ENCODE results near the gene NPIPB12. TPM values are rescaled to one million over a fixed set of nuclear protein-coding genes. Genes with fewer than 3 reads are reported as not detected.
A peak's percentile ranks its signal among the peaks of the same experiment; 100 is the strongest.
"Not testable (repeated sequence)": the region's sequence is repeated elsewhere in the genome, so short reads cannot be mapped to it uniquely, and the experiment has no call there.

Gene NPIPB12
- total RNA-seq (10 to 100 TPM; 12.8 to 81.7 (median 38.0) TPM), polyA plus RNA-seq (10 to 100 TPM in 2 of 3 donors, 1 to 10 TPM in 1; 9.0 to 65.3 (median 11.8) TPM)

DNA sequence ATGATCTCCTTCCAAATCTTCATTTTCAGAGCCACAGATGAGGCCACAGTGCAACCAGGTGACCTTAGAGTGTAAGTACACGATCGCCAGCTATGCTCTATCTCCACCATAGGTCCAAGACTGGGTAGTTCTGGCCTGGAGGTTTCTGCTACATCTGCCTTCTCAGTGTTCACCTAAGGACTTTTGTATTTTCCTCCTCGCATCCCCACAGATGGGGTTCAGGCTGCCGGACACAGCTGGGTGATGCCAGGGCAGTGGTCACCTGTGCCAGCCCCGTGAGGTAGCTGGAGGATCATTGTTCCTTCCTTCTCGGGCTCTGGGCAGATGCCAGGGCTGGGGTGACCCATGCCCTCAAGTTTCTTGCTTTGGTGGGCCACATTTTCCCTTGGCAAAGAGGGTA, at the start of gene NPIPB12:
NPIPB12 (minus strand) TSS at position 101 of the 400 bp plus-strand sequence.
- H3K27me3 ChIP-seq; DNase-seq; H3K4me3 ChIP-seq; H3K9me3 ChIP-seq; H3K27ac ChIP-seq; intact Hi-C loops (cut with DNase I); H3K36me3 ChIP-seq; H3K4me1 ChIP-seq: not testable (repeated sequence)
- WGBS, 2 donors = 95 to 98% methylated on average over 2 of the region's 6 CpGs

- DNase-seq; intact Hi-C loops (cut with DNase I); H3K27me3 ChIP-seq; H3K4me3 ChIP-seq; H3K9me3 ChIP-seq; H3K4me1 ChIP-seq; H3K36me3 ChIP-seq; H3K27ac ChIP-seq: not testable (repeated sequence)
- WGBS, 2 donors = 18 to 78% methylated on average over 2 of the region's 5 CpGs
Measured at GRCh38 chr16:29521520-29521919, 15.3 kb upstream of the NPIPB12 start.

DNA sequence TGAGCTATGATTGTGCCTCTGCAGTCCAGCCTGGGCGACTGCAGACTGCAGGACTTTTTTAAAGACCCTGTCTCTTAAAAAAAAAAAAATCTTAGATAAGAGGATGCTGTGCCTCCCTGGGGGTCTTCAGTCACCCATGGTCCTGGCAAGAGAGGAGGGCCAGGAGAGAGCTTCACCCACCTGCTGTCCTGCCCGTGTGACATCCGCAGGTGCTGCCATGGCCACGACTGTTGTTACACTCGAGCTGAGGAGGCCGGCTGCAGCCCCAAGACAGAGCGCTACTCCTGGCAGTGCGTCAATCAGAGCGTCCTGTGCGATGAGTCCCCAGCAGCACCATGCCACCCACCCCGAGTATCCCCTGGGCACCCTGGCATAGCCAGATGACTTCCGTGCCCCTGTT, 23.9 kb downstream of the NPIPB12 start:
- H3K27ac ChIP-seq; H3K9me3 ChIP-seq; H3K36me3 ChIP-seq; H3K4me1 ChIP-seq; H3K4me3 ChIP-seq; intact Hi-C loops (cut with DNase I); H3K27me3 ChIP-seq: not testable (repeated sequence)
- WGBS, 2 donors = 84 to 88% methylated on average over 6 to 7 of the region's 12 CpGs
- peak; percentile 21 for DNase-seq

DNA sequence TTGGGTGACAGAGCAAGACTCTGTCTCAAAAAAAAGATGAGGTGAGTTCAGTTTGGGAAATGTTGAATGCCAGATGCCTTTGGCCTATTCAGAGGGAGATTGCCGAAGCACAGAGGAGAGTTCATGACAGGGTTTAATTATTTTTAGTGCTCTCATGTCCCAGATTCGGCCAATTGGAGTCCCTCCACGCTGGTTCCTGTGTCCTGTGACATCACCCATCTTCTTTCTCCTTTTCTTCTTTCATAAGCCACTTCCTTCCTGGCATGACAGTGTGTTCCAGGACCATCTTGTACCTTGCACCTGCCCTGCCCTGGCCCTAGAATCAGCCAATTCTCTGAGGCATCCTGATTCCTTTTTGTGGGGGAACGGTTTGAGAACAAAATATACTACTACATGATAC, 34.1 kb downstream of the NPIPB12 start:
- no CpG with 5 or more reads among the region's 4 CpGs for WGBS, 2 donors
- H3K27ac ChIP-seq; H3K9me3 ChIP-seq; H3K27me3 ChIP-seq; H3K4me3 ChIP-seq; DNase-seq; intact Hi-C loops (cut with DNase I); H3K36me3 ChIP-seq; H3K4me1 ChIP-seq: not testable (repeated sequence)

GRCh38 chr16:29469660-29470059, 36.5 kb downstream of the NPIPB12 start:
- H3K36me3 ChIP-seq; H3K4me1 ChIP-seq; intact Hi-C loops (cut with DNase I); H3K9me3 ChIP-seq; H3K4me3 ChIP-seq; H3K27me3 ChIP-seq: not testable (repeated sequence)
- WGBS, 2 donors = 14 to 36% methylated on average over 5 to 6 of the region's 6 CpGs
- H3K27ac ChIP-seq = peak overlapping the region in 2 of 4 donors; percentile 43 to 55
- DNase-seq = peak; percentile 80

GRCh38 chr16:29467654-29468366, 38.4 kb downstream of the NPIPB12 start:
- DNase-seq; H3K4me1 ChIP-seq; H3K4me3 ChIP-seq; H3K9me3 ChIP-seq; H3K27me3 ChIP-seq; H3K27ac ChIP-seq; H3K36me3 ChIP-seq; intact Hi-C loops (cut with DNase I): not testable (repeated sequence)
- no CpG with 5 or more reads among the region's 10 CpGs for WGBS, 2 donors

DNA sequence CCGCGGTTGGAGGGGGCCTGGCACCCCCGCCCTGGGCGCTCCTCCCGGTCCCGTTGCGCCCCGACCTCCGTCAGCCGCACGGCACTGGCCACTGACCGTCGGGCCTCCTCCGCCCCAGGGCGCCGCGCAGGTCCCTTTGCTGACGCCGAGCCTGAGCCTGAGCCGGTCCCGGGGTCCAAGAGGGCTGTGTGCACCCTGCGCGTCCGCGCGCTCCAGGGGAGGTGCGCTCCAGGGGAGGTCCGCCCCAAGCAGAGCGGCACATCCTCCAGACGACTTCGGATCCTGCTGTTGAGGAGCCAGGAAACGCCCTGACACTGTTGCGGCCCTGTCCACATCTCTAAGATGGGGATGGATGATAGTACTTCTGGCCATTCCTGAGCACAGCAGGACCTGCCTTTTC, 39.3 kb downstream of the NPIPB12 start:
- H3K4me1 ChIP-seq; intact Hi-C loops (cut with DNase I); H3K4me3 ChIP-seq; H3K36me3 ChIP-seq; H3K27ac ChIP-seq; H3K27me3 ChIP-seq; H3K9me3 ChIP-seq; DNase-seq: not testable (repeated sequence)
- WGBS, 2 donors = no CpG with 5 or more reads among the region's 33 CpGs

GRCh38 chr16:29465985-29466824, 40.0 kb downstream of the NPIPB12 start:
- H3K27ac ChIP-seq; intact Hi-C loops (cut with DNase I); H3K4me3 ChIP-seq; H3K36me3 ChIP-seq; DNase-seq; H3K27me3 ChIP-seq; H3K9me3 ChIP-seq; H3K4me1 ChIP-seq: not testable (repeated sequence)
- WGBS, 2 donors = 0% methylated on average over 7 of the region's 57 CpGs; no CpG with 5 or more reads in 1 of the 2 donors

DNA sequence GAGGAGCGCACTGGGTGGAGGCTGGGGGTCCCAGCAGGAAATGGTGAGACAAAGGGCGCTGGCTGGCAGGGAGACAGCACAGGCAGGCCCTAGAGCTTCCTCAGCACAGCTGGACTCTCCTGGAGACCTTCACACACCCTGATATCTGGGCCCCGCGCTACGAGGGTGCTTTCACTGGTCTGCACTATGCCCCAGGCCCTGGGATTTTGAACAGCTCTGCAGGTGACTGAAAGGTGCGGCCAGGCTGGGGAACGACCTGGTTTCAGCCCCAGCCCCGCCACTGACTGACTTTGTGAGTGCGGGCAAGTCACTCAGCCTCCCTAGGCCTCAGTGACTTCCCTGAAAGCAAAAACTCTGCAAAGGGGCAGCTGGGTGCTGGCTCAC, 45.6 kb downstream of the NPIPB12 start:
- H3K27ac ChIP-seq; DNase-seq; H3K27me3 ChIP-seq; H3K9me3 ChIP-seq; H3K4me1 ChIP-seq; H3K4me3 ChIP-seq; H3K36me3 ChIP-seq; intact Hi-C loops (cut with DNase I): not testable (repeated sequence)
- no CpG with 5 or more reads among the region's 9 CpGs for WGBS, 2 donors

DNA sequence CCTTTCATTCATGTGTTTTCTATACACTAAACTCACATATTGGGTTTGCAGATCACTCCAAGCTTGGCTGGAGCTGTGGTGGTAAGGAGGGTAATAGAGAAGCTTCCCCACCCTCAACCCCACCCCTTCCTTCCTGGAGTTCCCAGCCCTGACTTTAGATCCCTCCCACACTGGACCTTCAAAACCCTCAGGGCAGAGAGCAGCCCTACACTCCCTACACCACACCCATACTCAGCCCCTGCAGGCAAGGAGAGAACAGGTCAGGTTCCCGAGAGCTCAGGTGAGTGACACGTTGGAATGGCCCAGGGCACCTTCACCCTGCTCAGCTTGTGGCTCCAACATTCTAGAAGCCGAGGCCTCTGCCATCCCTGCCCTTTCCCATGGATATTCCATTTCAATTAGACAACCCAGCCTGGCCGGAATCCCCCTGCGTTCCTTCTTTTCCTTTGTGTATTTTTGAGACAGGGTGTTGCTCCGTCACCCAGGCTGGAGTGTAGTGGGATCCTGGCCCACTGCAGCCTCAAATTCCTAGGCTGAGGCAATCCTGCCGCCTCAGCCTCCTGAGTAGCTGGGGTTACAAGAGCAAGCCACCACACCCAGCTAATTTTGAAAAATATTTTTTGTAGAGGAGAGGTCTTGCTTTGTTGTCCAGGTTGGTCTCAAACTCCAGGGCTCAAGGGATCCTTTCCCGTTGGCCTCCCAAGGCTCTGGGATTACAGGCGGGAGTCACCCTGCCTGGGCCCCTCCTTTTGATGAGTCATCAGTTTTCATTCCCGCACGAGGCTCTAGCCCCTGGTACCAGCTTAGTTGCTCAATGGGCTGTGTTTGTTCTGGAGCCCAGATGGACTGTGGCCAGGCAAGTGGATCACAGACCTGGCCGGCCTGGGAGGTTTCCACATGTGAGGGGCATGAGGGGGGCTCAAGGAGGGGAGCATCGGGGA, 46.2 kb downstream of the NPIPB12 start, which contains the start of gene SULT1A4:
SULT1A4 (plus strand) TSS at position 208 of the 941 bp plus-strand sequence. CDS start 1,473 bp downstream, outside the sequence.
- H3K9me3 ChIP-seq; H3K36me3 ChIP-seq; H3K4me1 ChIP-seq; H3K27ac ChIP-seq; H3K4me3 ChIP-seq; H3K27me3 ChIP-seq; intact Hi-C loops (cut with DNase I); DNase-seq: not testable (repeated sequence)
- no CpG with 5 or more reads among the region's 13 CpGs for WGBS, 2 donors

DNA sequence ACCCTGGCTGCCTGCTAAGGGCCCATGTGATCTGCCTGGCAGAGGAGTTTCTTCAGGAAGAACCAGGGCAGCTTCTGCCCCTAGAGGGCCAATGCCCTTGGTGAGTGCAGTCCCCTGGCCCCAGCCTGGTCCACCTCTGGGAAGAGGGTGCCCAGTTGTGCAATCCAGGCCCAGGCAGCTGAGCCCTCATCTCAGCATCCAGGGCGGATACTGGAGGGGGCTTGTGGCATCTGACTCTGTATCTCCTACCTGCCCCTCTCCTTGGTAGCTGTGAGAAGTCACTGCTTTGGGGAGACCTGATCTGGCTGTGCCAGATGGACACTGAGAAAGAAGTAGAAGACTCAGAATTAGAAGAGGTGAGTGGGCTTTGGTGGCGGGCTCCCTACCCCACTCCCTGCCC, 48.5 kb downstream of the NPIPB12 start:
- H3K27me3 ChIP-seq; H3K9me3 ChIP-seq; H3K4me1 ChIP-seq; H3K36me3 ChIP-seq; intact Hi-C loops (cut with DNase I); H3K4me3 ChIP-seq; H3K27ac ChIP-seq: not testable (repeated sequence)
- DNase-seq = peak; percentile 25
- WGBS, 2 donors = 96 to 98% methylated on average over 1 of the region's 2 CpGs

DNA sequence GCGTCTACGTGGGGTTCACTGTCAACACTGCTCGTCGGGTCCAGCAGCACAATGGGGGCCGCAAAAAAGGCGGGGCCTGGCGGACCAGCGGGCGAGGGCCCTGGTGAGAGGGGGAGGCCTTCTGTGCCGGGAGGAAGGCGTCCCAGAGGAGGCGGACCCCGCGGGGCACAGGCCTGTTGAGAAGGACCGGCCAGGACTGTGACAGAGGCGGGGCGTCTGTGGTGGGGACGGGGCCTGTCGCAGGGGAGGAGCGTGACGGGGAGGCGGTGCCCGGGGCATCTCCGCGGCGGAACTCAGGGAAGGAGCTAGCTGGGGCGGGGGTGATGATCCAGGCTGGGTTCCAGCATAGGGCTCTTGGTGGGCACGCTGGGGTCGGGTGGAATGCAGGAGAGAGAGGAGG, 51.4 kb downstream of the NPIPB12 start:
- H3K27me3 ChIP-seq; H3K27ac ChIP-seq; H3K4me3 ChIP-seq; DNase-seq; H3K4me1 ChIP-seq; H3K9me3 ChIP-seq; intact Hi-C loops (cut with DNase I); H3K36me3 ChIP-seq: not testable (repeated sequence)
- no CpG with 5 or more reads among the region's 29 CpGs for WGBS, 2 donors

All from sigmoid colon (tissue), 7 donors.